H1 (cell line): ENCODE data around the gene SUMF2. TPM values are rescaled to one million over a fixed set of nuclear protein-coding genes. Genes with fewer than 3 reads are reported as not detected.

Source experiments
- FOSL1 ChIP-seq: IDR thresholded peaks from 2 replicates; pipeline ENCODE4 v1.6.1; 2011; ENCODE audit warnings: mild to moderate bottlenecking, low read depth, low read length, moderate library complexity; ENCODE audit not compliant: insufficient read depth
- NRF1 ChIP-seq: IDR thresholded peaks from 2 replicates; pipeline ENCODE4 v1.6.1; 2011; ENCODE audit warnings: mild to moderate bottlenecking, low read depth, low read length, improper control_type of control experiment
- TBP ChIP-seq: IDR thresholded peaks from 2 replicates; pipeline ENCODE4 v1.6.1; 2011; ENCODE audit warnings: low read depth, low read length, improper control_type of control experiment
- polyA plus RNA-seq, 7 experiments: library from polyadenylated mRNA; depleted of rRNA in 3 of 7; stranded (reverse) in 5 of 7; unstranded in 2 of 7; fragments of >200 nt in 5 of 7; fragments of 200-250 nt in 2 of 7; gene quantifications; 1 replicate in 5 of 7; 2 replicates in 1 of 7; 4 replicates in 1 of 7; pipeline versions ENCODE4 v1.2.1 to v1.2.3, GENCODE V29; 2011 to 2013; ENCODE audit warnings: missing spikeins in 2 of 7, mixed read lengths in 2 of 7
- small RNA-seq: library from polyadenylated mRNA; stranded (forward); fragments of <200 nt; extraction: miRNeasy Mini kit (QIAGEN cat#:217004); gene quantifications from one replicate; pipeline ENCODE3, GENCODE V24; 2013; ENCODE audit not compliant: insufficient read depth
- total RNA-seq: library from RNA; stranded (reverse); fragmentation: NEBNext Ultra II Directional; extraction: Animal tissue kit (Norgen Biotek cat#: 25700); gene quantifications from 2 replicates; pipeline ENCODE4 v1.2.1, GENCODE V29; 2021

SUMF2 gene
- total and polyA plus RNA-seq, 2 of the 8 experiments (the other 6 are each of a cell fraction or from before 2014, with no cell fraction given): 39.8 to 59.2 TPM

- TF ChIP-seq NRF1: no peak
- no peak for TF ChIP-seq TBP
- no peak for TF ChIP-seq FOSL1
Measured at GRCh38 chr7:56127241-56127975, 63.3 kb downstream of the SUMF2 start (continued).

Small RNAs within 50 kb of the gene (small RNA-seq; reads per million reads assigned to genes)
- gene SNORA15 (not detected), gene SNORA22B (not detected)

Other genes starting within 250 kb of the SUMF2 start
- gene SEPTIN14, start 201.5 kb upstream of the SUMF2 start, total RNA-seq: not detected in 2 replicates
- not detected in 2 replicates for gene SEPTIN14, start 201.5 kb upstream of the SUMF2 start, polyA plus RNA-seq (2011; rRNA removed)
- gene ZNF713, start 176.8 kb upstream of the SUMF2 start, total RNA-seq: 2.6 and 3.0 TPM in 2 replicates
- gene ZNF713, start 176.8 kb upstream of the SUMF2 start, polyA plus RNA-seq (2011; rRNA removed): 1.3 TPM in 2 replicates
- gene MRPS17, start 112.4 kb upstream of the SUMF2 start, total RNA-seq: 27.3 and 30.4 TPM in 2 replicates
- gene MRPS17, start 112.4 kb upstream of the SUMF2 start, polyA plus RNA-seq (2011; rRNA removed): 11.5 and 15.8 TPM in 2 replicates
- 38.6 and 45.2 TPM in 2 replicates for gene NIPSNAP2, start 99.7 kb upstream of the SUMF2 start, total RNA-seq
- 15.4 and 31.1 TPM in 2 replicates for gene NIPSNAP2, start 99.7 kb upstream of the SUMF2 start, polyA plus RNA-seq (2011; rRNA removed)
- gene PSPH, start 12.8 kb upstream of the SUMF2 start, total RNA-seq: 56.3 and 64.8 TPM in 2 replicates
- gene PSPH, start 12.8 kb upstream of the SUMF2 start, polyA plus RNA-seq (2011; rRNA removed): 31.0 and 39.7 TPM in 2 replicates
- 260 and 272 TPM in 2 replicates for gene CCT6A, start 12.5 kb upstream of the SUMF2 start, total RNA-seq
- gene CCT6A, start 12.5 kb upstream of the SUMF2 start, polyA plus RNA-seq (2011; rRNA removed): 124 and 201 TPM in 2 replicates
- gene PHKG1, start 28.7 kb downstream of the SUMF2 start, total RNA-seq: 0.61 TPM in 1 of 2 replicates, not detected in the other
- gene PHKG1, start 28.7 kb downstream of the SUMF2 start, polyA plus RNA-seq (2011; rRNA removed): 0.03 and 0.14 TPM in 2 replicates
- 112 and 120 TPM in 2 replicates for gene CHCHD2, start 42.2 kb downstream of the SUMF2 start, total RNA-seq
- gene CHCHD2, start 42.2 kb downstream of the SUMF2 start, polyA plus RNA-seq (2011; rRNA removed): 238 and 300 TPM in 2 replicates
- not detected in 2 replicates for gene NUPR2, start 52.1 kb downstream of the SUMF2 start, total RNA-seq
- gene NUPR2, start 52.1 kb downstream of the SUMF2 start, polyA plus RNA-seq (2011; rRNA removed): not detected in 2 replicates